ENCODE data around the gene DGKI.

Gene DGKI

GRCh38 chr7:137519181-137519691, 327.5 kb downstream of the DGKI start:
- Histone ChIP-seq H2AFZ (ENCODE audit: insufficient read depth, low read length, poor library complexity) (no peak overlapping the region), H3K4me1 (ENCODE audit: control insufficient read depth in 1 of 2, insufficient read depth in 2 of 2, low read length in 2 of 2) (no peaks in the 10 kb centered on the region), H3K14ac (ENCODE audit: low read length) (no peak overlapping the region), H3K9me3 (ENCODE audit: insufficient read depth, low read depth, low read length) (no peaks in the 10 kb centered on the region), H3K27me3 (ENCODE audit: insufficient read depth, low read length) (no peaks in the 10 kb centered on the region), H4K12ac (ENCODE audit: low read depth, low read length) (no peak overlapping the region), H4K8ac (ENCODE audit: low read depth, low read length) (no peak overlapping the region), H2BK120ac (ENCODE audit: insufficient read depth, low read length, poor library complexity) (no peak overlapping the region), H3K4ac (ENCODE audit: low read depth, low read length) (no peak overlapping the region), H3K79me2 (ENCODE audit: control insufficient read depth, insufficient read depth, low read length, poor library complexity) (no peaks in the 10 kb centered on the region), H3K36me3 (ENCODE audit: control insufficient read depth in 1 of 2, insufficient read depth in 2 of 2, low read length in 2 of 2) (no peaks in the 10 kb centered on the region), H2BK12ac (ENCODE audit: low read length) (no peak overlapping the region), H4K91ac (ENCODE audit: low read depth, low read length) (no peak overlapping the region), H3K18ac (ENCODE audit: low read length) (no peak overlapping the region), H3K9ac (ENCODE audit: low read length) (no peak overlapping the region), H3K4me2 (ENCODE audit: low read length) (no peak overlapping the region), H3K27ac (ENCODE audit: low read depth, low read length) (no peak overlapping the region), H2BK5ac (ENCODE audit: low read depth, low read length, poor library complexity) (no peak overlapping the region), H3K79me1 (ENCODE audit: low read length) (no peaks in the 10 kb centered on the region), H2AK5ac (ENCODE audit: low read length) (no peak overlapping the region), H3K23ac (ENCODE audit: low read length) (no peak overlapping the region), H3K4me3 (ENCODE audit: low read depth, low read length) (no peak overlapping the region)
- no peak for DNase-seq
- WGBS (ENCODE audit: extremely low coverage, insufficient coverage, insufficient read length): no CpG with 5 or more reads among the region's 4 CpGs

GRCh38 chr7:137513091-137513490, 333.7 kb downstream of the DGKI start:
- no CpG with 5 or more reads among the region's 2 CpGs for WGBS (ENCODE audit: extremely low coverage, insufficient coverage, insufficient read length)
- no peak overlapping the region for H3K27ac ChIP-seq (ENCODE audit: low read depth, low read length)

GRCh38 chr7:137507096-137507495, 339.7 kb downstream of the DGKI start:
- Histone ChIP-seq H2AK5ac (ENCODE audit: low read length) (no peak overlapping the region), H3K9me3 (ENCODE audit: insufficient read depth, low read depth, low read length) (no peaks in the 10 kb centered on the region), H3K36me3 (ENCODE audit: control insufficient read depth in 1 of 2, insufficient read depth in 2 of 2, low read length in 2 of 2) (no peaks in the 10 kb centered on the region), H4K8ac (ENCODE audit: low read depth, low read length) (no peak overlapping the region), H3K23ac (ENCODE audit: low read length) (no peak overlapping the region), H3K27me3 (ENCODE audit: insufficient read depth, low read length) (no peaks in the 10 kb centered on the region), H4K91ac (ENCODE audit: low read depth, low read length) (no peak overlapping the region), H3K27ac (ENCODE audit: low read depth, low read length) (no peak overlapping the region), H4K12ac (ENCODE audit: low read depth, low read length) (no peak overlapping the region), H3K4me1 (ENCODE audit: control insufficient read depth in 1 of 2, insufficient read depth in 2 of 2, low read length in 2 of 2) (no peaks in the 10 kb centered on the region), H3K4me2 (ENCODE audit: low read length) (no peak overlapping the region), H2BK5ac (ENCODE audit: low read depth, low read length, poor library complexity) (no peak overlapping the region), H2BK12ac (ENCODE audit: low read length) (no peak overlapping the region), H2AFZ (ENCODE audit: insufficient read depth, low read length, poor library complexity) (no peak overlapping the region), H3K4ac (ENCODE audit: low read depth, low read length) (no peak overlapping the region), H3K4me3 (ENCODE audit: low read depth, low read length) (no peak overlapping the region), H3K79me1 (ENCODE audit: low read length) (peaks cover 3% of the 10 kb centered on the region), H3K14ac (ENCODE audit: low read length) (no peak overlapping the region), H3K79me2 (ENCODE audit: control insufficient read depth, insufficient read depth, low read length, poor library complexity) (no peaks in the 10 kb centered on the region), H3K18ac (ENCODE audit: low read length) (no peak overlapping the region), H2BK120ac (ENCODE audit: insufficient read depth, low read length, poor library complexity) (no peak overlapping the region), H3K9ac (ENCODE audit: low read length) (no peak overlapping the region)
- no peak for DNase-seq
- no CpG with 5 or more reads among the region's 2 CpGs for WGBS (ENCODE audit: extremely low coverage, insufficient coverage, insufficient read length)

More at GRCh38 chr7:137513091-137513490, 333.7 kb downstream of the DGKI start:
- peaks cover 3% of the 10 kb centered on the region for H3K79me1 ChIP-seq (ENCODE audit: low read length)
- no peak overlapping the region for H3K23ac ChIP-seq (ENCODE audit: low read length)
- H3K27me3 ChIP-seq (ENCODE audit: insufficient read depth, low read length): no peaks in the 10 kb centered on the region
- H2BK12ac ChIP-seq (ENCODE audit: low read length): no peak overlapping the region
- DNase-seq: no peak
- no peak overlapping the region for H3K4ac ChIP-seq (ENCODE audit: low read depth, low read length)
- H3K79me2 ChIP-seq (ENCODE audit: control insufficient read depth, insufficient read depth, low read length, poor library complexity): no peaks in the 10 kb centered on the region
- H2AFZ ChIP-seq (ENCODE audit: insufficient read depth, low read length, poor library complexity): no peak overlapping the region
- H3K4me2 ChIP-seq (ENCODE audit: low read length): no peak overlapping the region
- H4K12ac ChIP-seq (ENCODE audit: low read depth, low read length): no peak overlapping the region
- no peak overlapping the region for H3K4me3 ChIP-seq (ENCODE audit: low read depth, low read length)
- H3K9ac ChIP-seq (ENCODE audit: low read length): no peak overlapping the region
- no peak overlapping the region for H2BK120ac ChIP-seq (ENCODE audit: insufficient read depth, low read length, poor library complexity)
- H2BK5ac ChIP-seq (ENCODE audit: low read depth, low read length, poor library complexity): no peak overlapping the region
- no peaks in the 10 kb centered on the region for H3K36me3 ChIP-seq (ENCODE audit: control insufficient read depth in 1 of 2, insufficient read depth in 2 of 2, low read length in 2 of 2)
- H3K4me1 ChIP-seq (ENCODE audit: control insufficient read depth in 1 of 2, insufficient read depth in 2 of 2, low read length in 2 of 2): no peaks in the 10 kb centered on the region
- H3K18ac ChIP-seq (ENCODE audit: low read length): no peak overlapping the region
- H4K8ac ChIP-seq (ENCODE audit: low read depth, low read length): no peak overlapping the region
- no peaks in the 10 kb centered on the region for H3K9me3 ChIP-seq (ENCODE audit: insufficient read depth, low read depth, low read length)
- H3K14ac ChIP-seq (ENCODE audit: low read length): no peak overlapping the region
- H4K91ac ChIP-seq (ENCODE audit: low read depth, low read length): no peak overlapping the region
- H2AK5ac ChIP-seq (ENCODE audit: low read length): no peak overlapping the region

GRCh38 chr7:137506031-137506430, 340.7 kb downstream of the DGKI start:
- H3K4me3 ChIP-seq (ENCODE audit: low read depth, low read length): no peak overlapping the region
- H3K27ac ChIP-seq (ENCODE audit: low read depth, low read length): no peak overlapping the region
- no peak overlapping the region for H4K8ac ChIP-seq (ENCODE audit: low read depth, low read length)
- DNase-seq: no peak
- H3K9ac ChIP-seq (ENCODE audit: low read length): no peak overlapping the region
- no peak overlapping the region for H4K91ac ChIP-seq (ENCODE audit: low read depth, low read length)
- peaks cover 3% of the 10 kb centered on the region for H3K79me1 ChIP-seq (ENCODE audit: low read length)
- no peak overlapping the region for H2AK5ac ChIP-seq (ENCODE audit: low read length)
- no peaks in the 10 kb centered on the region for H3K36me3 ChIP-seq (ENCODE audit: control insufficient read depth in 1 of 2, insufficient read depth in 2 of 2, low read length in 2 of 2)
- H2BK5ac ChIP-seq (ENCODE audit: low read depth, low read length, poor library complexity): no peak overlapping the region
- no peak overlapping the region for H3K14ac ChIP-seq (ENCODE audit: low read length)
- no peak overlapping the region for H3K23ac ChIP-seq (ENCODE audit: low read length)
- no peak overlapping the region for H2BK120ac ChIP-seq (ENCODE audit: insufficient read depth, low read length, poor library complexity)
- H3K4ac ChIP-seq (ENCODE audit: low read depth, low read length): no peak overlapping the region
- no peak overlapping the region for H2BK12ac ChIP-seq (ENCODE audit: low read length)
- no peak overlapping the region for H2AFZ ChIP-seq (ENCODE audit: insufficient read depth, low read length, poor library complexity)
- H3K79me2 ChIP-seq (ENCODE audit: control insufficient read depth, insufficient read depth, low read length, poor library complexity): no peaks in the 10 kb centered on the region
- no CpG with 5 or more reads among the region's 3 CpGs for WGBS (ENCODE audit: extremely low coverage, insufficient coverage, insufficient read length)
- no peak overlapping the region for H3K18ac ChIP-seq (ENCODE audit: low read length)
- no peaks in the 10 kb centered on the region for H3K4me1 ChIP-seq (ENCODE audit: control insufficient read depth in 1 of 2, insufficient read depth in 2 of 2, low read length in 2 of 2)
- no peaks in the 10 kb centered on the region for H3K9me3 ChIP-seq (ENCODE audit: insufficient read depth, low read depth, low read length)
- H4K12ac ChIP-seq (ENCODE audit: low read depth, low read length): no peak overlapping the region
- H3K27me3 ChIP-seq (ENCODE audit: insufficient read depth, low read length): no peaks in the 10 kb centered on the region
- H3K4me2 ChIP-seq (ENCODE audit: low read length): no peak overlapping the region

Measured in trophoblast cell (in vitro differentiated cells and primary cell).